Measurements from ENCODE around the gene NCDN.

DNA sequence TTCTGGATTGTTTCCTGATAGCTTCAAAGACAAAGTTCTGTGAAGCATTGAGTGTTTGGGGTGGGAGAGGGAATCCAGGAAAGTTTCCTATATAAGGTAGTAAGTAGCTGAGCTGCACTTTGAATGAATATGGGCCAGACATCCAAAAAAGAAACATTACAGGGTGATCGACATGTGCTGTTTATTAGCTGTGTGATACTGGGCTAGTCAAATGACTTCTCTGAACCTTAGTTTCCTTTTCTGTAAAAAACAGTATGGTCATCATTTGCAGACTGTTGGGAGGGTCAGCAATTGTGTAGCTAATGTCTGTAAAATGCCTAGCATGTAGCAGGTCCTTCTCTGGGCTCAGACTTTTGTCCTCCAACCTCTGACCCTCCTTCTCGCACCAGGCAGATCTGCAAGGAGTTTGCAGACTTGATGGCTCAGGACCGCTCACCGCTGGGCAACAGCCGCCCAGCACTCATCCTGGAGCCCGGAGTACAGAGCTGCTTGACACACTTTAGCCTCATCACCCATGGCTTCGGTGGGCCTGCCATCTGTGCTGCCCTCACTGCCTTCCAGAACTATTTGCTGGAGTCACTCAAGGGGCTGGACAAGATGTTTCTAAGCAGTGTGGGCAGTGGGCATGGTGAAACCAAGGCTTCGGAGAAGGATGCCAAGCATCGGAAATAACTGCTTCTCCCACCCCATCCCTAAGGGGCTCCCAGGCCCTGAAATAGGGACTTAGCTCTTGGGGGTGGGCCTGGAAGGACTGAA is 36.6 kb downstream of the NCDN start:
- no peak for TF ChIP-seq CTCF (IDR thresholded peaks at IDR 0.05)
- no peak for TF ChIP-seq POLR2A (IDR thresholded peaks at IDR 0.05)
